ENCODE measurements around the gene FCAMR.

FCAMR gene

DNA sequence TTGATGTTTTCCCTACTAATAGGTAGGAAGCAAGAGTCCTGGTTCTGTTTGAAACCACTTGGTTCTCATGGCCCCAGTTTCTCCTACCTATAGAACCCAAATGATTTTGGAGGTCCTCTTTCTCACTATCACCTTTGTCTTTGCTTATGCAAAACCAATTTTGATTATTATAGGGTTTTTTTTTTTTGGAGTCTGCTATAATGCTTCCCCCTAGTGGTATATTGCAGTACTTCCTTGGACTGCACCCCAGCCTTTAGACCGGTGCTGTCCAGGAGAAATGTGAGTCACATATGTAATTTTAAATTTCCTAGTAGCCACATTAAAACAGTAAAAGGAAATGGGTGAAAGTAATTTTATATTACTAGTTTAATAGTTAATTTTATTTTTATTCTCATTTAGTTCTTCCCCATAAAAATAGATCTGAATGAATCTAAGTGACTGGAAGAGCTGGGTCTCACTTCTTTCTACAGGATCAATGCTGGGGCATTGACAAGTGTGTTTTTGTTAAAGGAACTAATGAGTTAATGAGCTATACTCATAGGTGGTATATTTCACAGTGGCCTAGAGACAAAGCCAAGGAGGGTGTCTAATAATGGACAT, 59.1 kb downstream of the FCAMR start:
- no peak overlapping the region for H3K27ac Mint-ChIP-seq
- H3K27me3 Mint-ChIP-seq: peaks cover 71% of the 10 kb centered on the region
- H3K36me3 Mint-ChIP-seq (ENCODE audit: low read depth): no peaks in the 10 kb centered on the region
- peaks cover 12% of the 10 kb centered on the region for H3K4me1 Mint-ChIP-seq (ENCODE audit: low read depth)
- no peak overlapping the region for H3K4me3 Mint-ChIP-seq
- H3K9me3 Mint-ChIP-seq: no peaks in the 10 kb centered on the region
- intact Hi-C loops (cut with micrococcal nuclease): loop anchor here (2.0 to 10.0 kb wide), 3 partner anchors 176 to 304 kb away; partner anchors contain the start of gene DYRK3

DNA sequence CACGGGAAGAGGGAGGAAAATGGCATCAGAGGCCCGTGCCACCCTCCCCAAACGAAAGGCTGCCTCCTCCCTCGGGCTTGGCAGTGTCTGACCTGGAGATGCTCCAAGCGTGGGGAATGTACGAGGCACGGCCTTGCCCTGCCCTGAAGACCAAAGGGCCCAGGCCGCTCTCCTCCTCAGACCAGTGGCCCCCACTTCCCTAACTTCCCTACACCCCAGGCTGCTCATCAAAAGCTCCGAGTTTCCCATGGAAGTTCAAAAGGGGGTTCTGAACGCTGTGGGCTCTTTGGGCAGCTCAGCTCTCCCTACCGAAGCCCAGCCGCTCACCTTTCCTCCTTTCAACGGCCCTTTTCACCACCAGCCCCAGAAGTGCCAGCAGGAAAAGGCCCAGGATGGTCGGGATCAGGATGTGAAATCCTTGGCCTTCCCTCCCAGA, 60.4 kb downstream of the FCAMR start:
- H3K4me1 Mint-ChIP-seq (ENCODE audit: low read depth): peaks cover 25% of the 10 kb centered on the region
- H3K27me3 Mint-ChIP-seq: peaks cover 71% of the 10 kb centered on the region
- no peak overlapping the region for H3K27ac Mint-ChIP-seq
- no peaks in the 10 kb centered on the region for H3K36me3 Mint-ChIP-seq (ENCODE audit: low read depth)
- intact Hi-C loops (cut with micrococcal nuclease): loop anchor here (2.0 to 10.0 kb wide), 3 partner anchors 175 to 303 kb away; partner anchors contain the start of gene DYRK3
- peak overlapping the region; percentile 63 for H3K4me3 Mint-ChIP-seq
- no peaks in the 10 kb centered on the region for H3K9me3 Mint-ChIP-seq

DNA sequence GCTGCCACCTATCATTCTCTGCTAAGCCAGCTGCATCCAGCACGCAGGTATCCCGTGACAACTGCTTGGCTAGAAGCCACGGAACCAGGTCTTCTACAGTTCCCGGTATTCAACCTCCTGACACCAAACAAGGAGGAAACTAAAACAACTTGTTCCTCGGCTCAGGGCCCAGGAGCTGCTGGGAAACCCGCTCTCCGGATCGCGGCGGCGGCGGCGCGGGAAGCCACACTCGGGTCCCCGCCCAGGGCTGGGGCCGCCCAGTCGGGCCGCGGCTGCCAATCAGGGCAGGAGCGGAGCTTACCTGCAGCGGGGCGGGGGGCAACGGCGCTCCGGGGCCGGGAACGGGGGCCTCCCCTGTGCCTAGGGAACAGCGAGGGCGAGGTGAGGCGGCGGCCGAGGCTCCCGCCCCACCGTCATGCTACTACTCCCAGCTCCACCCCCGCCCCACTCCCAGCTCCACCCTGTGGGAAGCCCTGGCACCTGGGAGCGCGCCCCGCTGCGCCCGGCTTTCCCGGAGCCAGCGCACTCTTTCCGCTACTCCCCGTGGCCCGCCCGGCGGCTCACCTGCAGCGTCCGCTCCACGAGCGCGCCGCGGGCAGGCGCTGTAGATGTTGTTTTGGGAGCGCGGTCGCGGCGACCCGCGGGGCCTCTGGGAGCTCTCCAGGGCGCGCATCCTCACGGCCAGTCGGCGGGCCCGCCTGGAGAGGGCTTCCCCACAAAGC, 60.9 kb downstream of the FCAMR start:
- Mint-ChIP-seq H3K27ac (no peak overlapping the region), H3K36me3 (ENCODE audit: low read depth) (no peaks in the 10 kb centered on the region)

DNA sequence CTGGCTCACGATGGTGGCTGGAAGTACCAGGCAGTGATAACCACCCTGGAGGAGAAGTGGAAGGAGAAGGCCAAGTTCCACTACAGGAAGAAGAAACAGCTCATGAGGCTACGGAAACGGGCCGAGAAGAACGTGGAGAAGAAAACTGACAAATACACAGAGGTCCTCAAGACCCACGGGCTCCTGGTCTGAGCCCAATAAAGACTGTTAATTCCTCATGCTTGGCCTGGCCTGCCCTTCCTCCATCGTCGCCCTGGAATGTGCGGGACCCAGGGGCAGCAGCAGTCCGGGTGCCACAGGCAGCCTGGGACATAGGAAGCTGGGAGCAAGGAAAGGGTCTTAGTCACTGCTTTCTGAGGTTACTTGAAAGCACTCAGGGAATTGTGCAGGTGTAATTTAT, 62.2 kb downstream of the FCAMR start:
- Mint-ChIP-seq H3K4me1 (ENCODE audit: low read depth) (peaks cover 25% of the 10 kb centered on the region), H3K27ac (no peak overlapping the region), H3K27me3 (peaks cover 64% of the 10 kb centered on the region), H3K4me3 (no peak overlapping the region), H3K9me3 (no peaks in the 10 kb centered on the region), H3K36me3 (ENCODE audit: low read depth) (no peaks in the 10 kb centered on the region)
- intact Hi-C loops (cut with micrococcal nuclease): no loop called here

More for the DNA sequence above, 60.9 kb downstream of the FCAMR start:
- intact Hi-C loops (cut with micrococcal nuclease): no loop called here
- H3K4me3 Mint-ChIP-seq: peak overlapping the region; percentile 63
- peaks cover 72% of the 10 kb centered on the region for H3K27me3 Mint-ChIP-seq
- H3K9me3 Mint-ChIP-seq: no peaks in the 10 kb centered on the region
- H3K4me1 Mint-ChIP-seq (ENCODE audit: low read depth): peaks cover 25% of the 10 kb centered on the region
